T-helper 17 cell (primary cell): ENCODE data around the gene RBM17. TPM values are rescaled to one million over a fixed set of nuclear protein-coding genes. Genes with fewer than 3 reads are reported as not detected.

Experiments used
- ATAC-seq: fragments of 150-1000 bp; cut with Tn5 transposase; 2 replicates; pipeline ENCODE4 v1.10.0; 2021; ENCODE audit warnings: mild to moderate bottlenecking, moderate library complexity
- DNase-seq, 3 donors: peaks; one replicate each; pipeline versions ENCODE4 v3.0.0 to v3.0.0-alpha.2; 2020 to 2021
- H3K9me3 ChIP-seq: one replicate; pipeline ENCODE4 v1.7.0; 2013; ENCODE audit warnings: low read length, mild to moderate bottlenecking; ENCODE audit not compliant: control insufficient read depth, poor library complexity, severe bottlenecking
- H3K27ac Mint-ChIP-seq: one replicate; pipeline ENCODE4 v1.8.0; 2022; ENCODE audit warnings: mild to moderate bottlenecking, moderate library complexity, mixed read lengths
- H3K27me3 Mint-ChIP-seq: one replicate; pipeline ENCODE4 v1.8.0; 2022; ENCODE audit warnings: mixed read lengths
- H3K36me3 Mint-ChIP-seq: one replicate; pipeline ENCODE4 v1.8.0; 2022; ENCODE audit warnings: low read depth, mixed read lengths
- H3K4me1 Mint-ChIP-seq: one replicate; pipeline ENCODE4 v1.8.0; 2022; ENCODE audit warnings: mild to moderate bottlenecking, mixed read lengths
- H3K4me3 Mint-ChIP-seq: one replicate; pipeline ENCODE4 v1.8.0; 2022; ENCODE audit warnings: mild to moderate bottlenecking, moderate library complexity, mixed read lengths
- total RNA-seq, 4 donors: library from RNA in 2 of 4; stranded (reverse) in 2 of 4; gene quantifications; one replicate each; pipeline ENCODE4 v1.2.3 and lab custom pipeline; 2022 to 2026

Gene RBM17
- total RNA-seq, 2 donors from 2014 or later: 133 to 146 TPM

- Mint-ChIP-seq H3K36me3 (peaks cover 5% of the 10 kb centered on the region), H3K4me3 (peak overlapping the region; percentile 36), H3K27me3 (no peaks in the 10 kb centered on the region), H3K4me1 (peaks cover 83% of the 10 kb centered on the region), H3K27ac (peak overlapping the region; percentile 99)
- ATAC-seq (no peak), DNase-seq (no peak)
- no peaks in the 10 kb centered on the region for H3K9me3 ChIP-seq
Measured at GRCh38 chr10:6049031-6049400, 39.8 kb upstream of the RBM17 start.

GRCh38 chr10:6050801-6051445, 37.9 kb upstream of the RBM17 start:
- Mint-ChIP-seq H3K27me3 (no peaks in the 10 kb centered on the region), H3K27ac (peak overlapping the region; percentile 99), H3K36me3 (peaks cover 5% of the 10 kb centered on the region), H3K4me1 (peaks cover 76% of the 10 kb centered on the region), H3K4me3 (peak overlapping the region; percentile 95)
- H3K9me3 ChIP-seq: no peaks in the 10 kb centered on the region
- DNase-seq: peak; percentile 82 to 95 (median 84)
- ATAC-seq: peak; percentile 87

GRCh38 chr10:6052247-6053221, 36.3 kb upstream of the RBM17 start:
- peak; percentile 52 for ATAC-seq
- peak overlapping the region; percentile 99 for H3K27ac Mint-ChIP-seq

GRCh38 chr10:6053303-6053702, 35.5 kb upstream of the RBM17 start:
- H3K27me3 Mint-ChIP-seq: no peaks in the 10 kb centered on the region
- no peak for DNase-seq
- no peaks in the 10 kb centered on the region for H3K9me3 ChIP-seq
- H3K27ac Mint-ChIP-seq: peak overlapping the region; percentile 99
- peaks cover 2% of the 10 kb centered on the region for H3K36me3 Mint-ChIP-seq
- H3K4me3 Mint-ChIP-seq: peak overlapping the region; percentile 95
- no peak for ATAC-seq
- peaks cover 75% of the 10 kb centered on the region for H3K4me1 Mint-ChIP-seq

More at GRCh38 chr10:6052247-6053221, 36.3 kb upstream of the RBM17 start:
- peaks cover 74% of the 10 kb centered on the region for H3K4me1 Mint-ChIP-seq
- no peaks in the 10 kb centered on the region for H3K27me3 Mint-ChIP-seq
- peak overlapping the region; percentile 95 for H3K4me3 Mint-ChIP-seq
- peak in 2 of 3 donors; percentile 41 to 70 for DNase-seq
- peaks cover 5% of the 10 kb centered on the region for H3K36me3 Mint-ChIP-seq
- H3K9me3 ChIP-seq: no peaks in the 10 kb centered on the region

- peaks cover 76% of the 10 kb centered on the region for H3K4me1 Mint-ChIP-seq
- ATAC-seq (no peak), DNase-seq (no peak)
- peaks cover 2% of the 10 kb centered on the region for H3K36me3 Mint-ChIP-seq
- peak overlapping the region; percentile 86 for H3K4me3 Mint-ChIP-seq
- H3K27ac Mint-ChIP-seq: peak overlapping the region; percentile 99
- no peaks in the 10 kb centered on the region for H3K9me3 ChIP-seq
- H3K27me3 Mint-ChIP-seq: no peaks in the 10 kb centered on the region
Measured at GRCh38 chr10:6053816-6054631, 34.8 kb upstream of the RBM17 start.

- H3K27me3 Mint-ChIP-seq: no peaks in the 10 kb centered on the region
- H3K4me3 Mint-ChIP-seq: peak overlapping the region; percentile 86
- H3K27ac Mint-ChIP-seq: peak overlapping the region; percentile 99
- peaks cover 78% of the 10 kb centered on the region for H3K4me1 Mint-ChIP-seq
- ATAC-seq (no peak), DNase-seq (no peak)
- no peaks in the 10 kb centered on the region for H3K36me3 Mint-ChIP-seq
- no peaks in the 10 kb centered on the region for H3K9me3 ChIP-seq
Measured at GRCh38 chr10:6054884-6055283, 34.0 kb upstream of the RBM17 start.

- H3K27ac Mint-ChIP-seq: peak overlapping the region; percentile 95
- ATAC-seq (no peak), DNase-seq (no peak)
Measured at GRCh38 chr10:6055929-6056328, 32.9 kb upstream of the RBM17 start.

GRCh38 chr10:6056411-6057135, 32.3 kb upstream of the RBM17 start:
- H3K4me1 Mint-ChIP-seq: peaks cover 71% of the 10 kb centered on the region
- H3K27ac Mint-ChIP-seq: peak overlapping the region; percentile 95
- DNase-seq (no peak), ATAC-seq (no peak)
- H3K27me3 Mint-ChIP-seq: no peaks in the 10 kb centered on the region
- no peaks in the 10 kb centered on the region for H3K36me3 Mint-ChIP-seq
- H3K9me3 ChIP-seq: peaks cover 9% of the 10 kb centered on the region
- peak overlapping the region; percentile 49 for H3K4me3 Mint-ChIP-seq

More at GRCh38 chr10:6055929-6056328, 32.9 kb upstream of the RBM17 start:
- no peak overlapping the region for H3K4me3 Mint-ChIP-seq
- H3K4me1 Mint-ChIP-seq: peaks cover 74% of the 10 kb centered on the region
- H3K27me3 Mint-ChIP-seq: no peaks in the 10 kb centered on the region
- peaks cover 9% of the 10 kb centered on the region for H3K9me3 ChIP-seq
- H3K36me3 Mint-ChIP-seq: no peaks in the 10 kb centered on the region

GRCh38 chr10:6058682-6059475, 30.0 kb upstream of the RBM17 start:
- peak overlapping the region; percentile 68 for H3K4me3 Mint-ChIP-seq
- no peak for ATAC-seq
- H3K4me1 Mint-ChIP-seq: peaks cover 58% of the 10 kb centered on the region
- peaks cover 9% of the 10 kb centered on the region for H3K9me3 ChIP-seq
- peak overlapping the region; percentile 95 for H3K27ac Mint-ChIP-seq
- no peaks in the 10 kb centered on the region for H3K27me3 Mint-ChIP-seq
- DNase-seq: no peak
- no peaks in the 10 kb centered on the region for H3K36me3 Mint-ChIP-seq

GRCh38 chr10:6059506-6059905, 29.3 kb upstream of the RBM17 start:
- DNase-seq (no peak), ATAC-seq (no peak)
- H3K4me1 Mint-ChIP-seq: peaks cover 56% of the 10 kb centered on the region
- H3K27me3 Mint-ChIP-seq: no peaks in the 10 kb centered on the region
- peak overlapping the region; percentile 95 for H3K27ac Mint-ChIP-seq
- no peaks in the 10 kb centered on the region for H3K36me3 Mint-ChIP-seq
- H3K4me3 Mint-ChIP-seq: peak overlapping the region; percentile 96
- peaks cover 9% of the 10 kb centered on the region for H3K9me3 ChIP-seq

GRCh38 chr10:6061056-6061455, 27.8 kb upstream of the RBM17 start:
- Mint-ChIP-seq H3K36me3 (no peaks in the 10 kb centered on the region), H3K27ac (peak overlapping the region; percentile 95), H3K4me1 (peaks cover 60% of the 10 kb centered on the region), H3K4me3 (peak overlapping the region; percentile 96), H3K27me3 (no peaks in the 10 kb centered on the region)
- no peak for DNase-seq
- peak; percentile 8 for ATAC-seq
- H3K9me3 ChIP-seq: peaks cover 9% of the 10 kb centered on the region
